GM10248 (cell line): Measurements from ENCODE around the gene AP2A1.
A peak's percentile ranks its signal among the peaks of the same experiment; 100 is the strongest.
"Not testable (repeated sequence)": the region's sequence is repeated elsewhere in the genome, so short reads cannot be mapped to it uniquely, and the experiment has no call there.

Experiments
- CTCF ChIA-PET: fragments of 300-600 bp; sonication (Branson Sonifier 250); formaldehyde crosslinking; extraction: SDS; loops from one replicate; lab custom pipeline; 2021; ENCODE audit warnings: antibody characterized with exemption; lab: Yijun Ruan, JAX
- POLR2A ChIA-PET: fragments of 350-650 bp; sonication (Branson Sonifier 250); formaldehyde crosslinking; extraction: SDS; loops from one replicate; lab custom pipeline; 2020; ENCODE audit warnings: antibody characterized with exemption; lab: Yijun Ruan, JAX
- DNase-seq: peaks from one replicate; pipeline ENCODE4 v3.0.0; 2012; ENCODE audit errors: extremely low spot score
- TF ChIP-seq, protein P1 (sequence below): IDR thresholded peaks from 2 replicates; pipeline ENCODE4 v1.5.1; 2012; ENCODE audit warnings: mild to moderate bottlenecking, low read depth; ENCODE audit errors: extremely low read depth, missing control alignments, control extremely low read depth

The AP2A1 gene

GRCh38 chr19:49812997-49813861 lies 46.4 kb downstream of the AP2A1 start, which contains the start of gene FUZ:
TSS of gene FUZ (minus strand) at chr19:49813292. CDS start at chr19:49813106, 186 bp downstream.
- ChIA-PET POLR2A (interaction anchor here (0.5 to 0.6 kb wide), 2 partner anchors 15 to 508 kb away, joined by 3 to 5 read pairs; no protein-coding TSS in a partner anchor), CTCF (interaction anchor here (0.8 to 1.6 kb wide), 4 partner anchors 46 to 323 kb away, joined by 3 to 5 read pairs (median 3); partner anchors contain the start of genes AKT1S1, AP2A1 and TBC1D17)
- peak; percentile 92 for DNase-seq
- TF ChIP-seq, protein P1, sequence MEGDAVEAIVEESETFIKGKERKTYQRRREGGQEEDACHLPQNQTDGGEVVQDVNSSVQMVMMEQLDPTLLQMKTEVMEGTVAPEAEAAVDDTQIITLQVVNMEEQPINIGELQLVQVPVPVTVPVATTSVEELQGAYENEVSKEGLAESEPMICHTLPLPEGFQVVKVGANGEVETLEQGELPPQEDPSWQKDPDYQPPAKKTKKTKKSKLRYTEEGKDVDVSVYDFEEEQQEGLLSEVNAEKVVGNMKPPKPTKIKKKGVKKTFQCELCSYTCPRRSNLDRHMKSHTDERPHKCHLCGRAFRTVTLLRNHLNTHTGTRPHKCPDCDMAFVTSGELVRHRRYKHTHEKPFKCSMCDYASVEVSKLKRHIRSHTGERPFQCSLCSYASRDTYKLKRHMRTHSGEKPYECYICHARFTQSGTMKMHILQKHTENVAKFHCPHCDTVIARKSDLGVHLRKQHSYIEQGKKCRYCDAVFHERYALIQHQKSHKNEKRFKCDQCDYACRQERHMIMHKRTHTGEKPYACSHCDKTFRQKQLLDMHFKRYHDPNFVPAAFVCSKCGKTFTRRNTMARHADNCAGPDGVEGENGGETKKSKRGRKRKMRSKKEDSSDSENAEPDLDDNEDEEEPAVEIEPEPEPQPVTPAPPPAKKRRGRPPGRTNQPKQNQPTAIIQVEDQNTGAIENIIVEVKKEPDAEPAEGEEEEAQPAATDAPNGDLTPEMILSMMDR, result no peak

DNA sequence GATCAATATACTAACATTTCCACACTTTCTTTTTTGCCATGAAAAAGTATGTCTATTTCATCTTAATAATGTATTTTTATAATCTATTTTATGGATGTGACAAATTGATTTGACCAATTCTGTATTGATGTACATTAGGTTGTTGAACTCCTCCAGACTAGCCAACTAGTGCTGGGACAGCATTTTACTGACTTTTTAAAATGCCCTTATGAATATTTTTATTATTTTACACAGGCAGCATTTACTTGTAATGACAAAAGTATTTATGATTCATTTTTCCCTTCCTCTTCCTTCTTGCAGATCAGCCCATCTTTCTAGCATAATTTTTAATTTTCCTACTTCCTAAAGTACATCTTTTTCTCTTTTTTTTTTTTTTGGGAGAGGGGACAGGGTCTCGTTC lies 47.2 kb downstream of the AP2A1 start:
- POLR2A ChIA-PET, result interaction anchor here (0.5 kb wide), 1 partner anchor 14 kb away, joined by 3 read pairs; no protein-coding TSS in a partner anchor
- DNase-seq, result no peak
- CTCF ChIA-PET, result no interaction called here
- TF ChIP-seq, protein P1, result no peak

GRCh38 chr19:49816590-49816989 lies 49.8 kb downstream of the AP2A1 start:
- ChIA-PET CTCF (no interaction called here), POLR2A (no interaction called here)
- DNase-seq, result no peak
- TF ChIP-seq, protein P1, result no peak

GRCh38 chr19:49817964-49818648 lies 51.3 kb downstream of the AP2A1 start, which contains the start of gene MED25:
TSS of gene MED25 (plus strand) at chr19:49818289. CDS start at chr19:49818342, 53 bp downstream.
- TF ChIP-seq, protein P1, result no peak
- peak; percentile 93 for DNase-seq
- ChIA-PET POLR2A (no interaction called here), CTCF (interaction anchor here (1.0 kb wide), 1 partner anchor 9 kb away, joined by 3 read pairs; no protein-coding TSS in a partner anchor)

DNA sequence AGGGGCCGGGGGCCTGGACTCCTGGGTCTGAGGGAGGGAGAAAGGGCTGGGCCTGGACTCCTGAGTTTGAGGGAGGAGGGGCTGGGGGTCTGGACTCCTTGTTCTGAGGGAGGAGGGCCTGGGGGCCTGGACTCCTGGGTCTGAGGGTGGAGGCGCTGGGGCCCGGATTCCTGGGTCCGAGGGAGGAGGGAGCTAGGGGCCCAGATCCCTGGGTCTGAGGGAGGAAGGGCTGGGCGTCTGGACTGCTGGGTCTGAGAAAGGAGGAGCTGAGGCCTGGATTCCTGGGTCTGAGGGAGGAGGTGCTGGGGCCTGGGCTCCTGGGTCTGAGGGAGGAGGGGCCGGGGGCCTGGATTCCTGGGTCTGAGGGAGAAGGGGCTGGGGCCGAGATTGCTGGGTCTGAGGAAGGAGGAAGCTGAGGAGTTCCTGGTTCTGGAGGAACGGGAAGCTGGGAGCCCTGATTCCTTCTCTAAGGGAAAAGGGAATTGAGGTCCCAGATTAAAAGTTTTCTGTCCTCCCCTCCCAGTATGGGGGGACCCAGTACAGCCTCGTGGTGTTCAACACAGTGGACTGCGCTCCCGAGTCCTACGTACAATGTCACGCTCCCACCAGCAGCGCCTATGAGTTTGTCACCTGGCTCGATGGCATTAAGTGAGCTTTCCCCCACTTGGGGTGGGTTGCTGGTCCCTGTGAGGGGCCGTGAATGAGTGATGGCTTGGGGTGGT lies 52.0 kb downstream of the AP2A1 start:
- TF ChIP-seq, protein P1, result no peak
- POLR2A ChIA-PET, result interaction anchor here (0.7 kb wide), 1 partner anchor 533 kb away, joined by 3 read pairs; no protein-coding TSS in a partner anchor
- CTCF ChIA-PET, result interaction anchor here (1.0 kb wide), 2 partner anchors 9 to 249 kb away, joined by 3 to 4 read pairs; no protein-coding TSS in a partner anchor
- DNase-seq, result no peak

GRCh38 chr19:49819452-49820115 lies 52.8 kb downstream of the AP2A1 start:
- ChIA-PET CTCF (interaction anchor here (0.9 to 1.2 kb wide), 3 partner anchors 12 to 316 kb away, joined by 3 to 4 read pairs (median 3); no protein-coding TSS in a partner anchor), POLR2A (interaction anchor here (0.7 kb wide), 1 partner anchor 533 kb away, joined by 3 read pairs; no protein-coding TSS in a partner anchor)
- not testable (repeated sequence) for DNase-seq
